H1 (cell line): ENCODE results near the gene TRIM65. TPM values are rescaled to one million over a fixed set of nuclear protein-coding genes. Genes with fewer than 3 reads are reported as not detected.

Experiments
- CTCF ChIA-PET: fragments of 300-600 bp; sonication (Branson Sonifier 250); formaldehyde crosslinking; loops from one replicate; lab custom pipeline; 2021; ENCODE audit not compliant: partially characterized antibody; lab: Charles Lee
- POLR2A ChIA-PET: fragments of 300-600 bp; sonication (Branson Sonifier 250); formaldehyde crosslinking; loops from one replicate; lab custom pipeline; 2021; ENCODE audit warnings: inconsistent platforms; ENCODE audit not compliant: partially characterized antibody; lab: Charles Lee
- DNase-seq, 2 experiments: peaks; one replicate each; pipeline versions ENCODE4 v3.0.0 to v3.0.0-alpha.2; 2010 to 2022; ENCODE audit warnings: low spot score in 2 of 2, low read depth in 1 of 2, mixed read lengths in 1 of 2
- FAIRE-seq: peaks from 2 replicates; lab custom pipeline; 2011; peaks lifted over from hg19 to GRCh38; lab: Jason Lieb, UNC
- H2AFZ ChIP-seq: 2 replicates; pipeline ENCODE4 v1.8.1; 2012; ENCODE audit warnings: low read length, inconsistent platforms
- H2AK5ac ChIP-seq: 2 replicates; pipeline ENCODE4 v1.6.1; 2013; ENCODE audit warnings: low read depth, low read length
- H2BK120ac ChIP-seq: replicated peaks from 2 replicates; pipeline ENCODE3; 2013; ENCODE audit warnings: low read depth, low read length, inconsistent platforms
- H2BK12ac ChIP-seq: 2 replicates; pipeline ENCODE4 v1.6.1; 2013; ENCODE audit warnings: low read depth, low read length
- H2BK15ac ChIP-seq: 2 replicates; pipeline ENCODE4 v1.6.1; 2013; ENCODE audit warnings: low read length
- H2BK20ac ChIP-seq: 2 replicates; pipeline ENCODE4 v1.6.1; 2013; ENCODE audit warnings: low read length
- H2BK5ac ChIP-seq: 2 replicates; pipeline ENCODE4 v1.6.1; 2013; ENCODE audit warnings: low read depth, low read length
- H3K14ac ChIP-seq: 2 replicates; pipeline ENCODE4 v1.6.1; 2013; ENCODE audit warnings: inconsistent platforms; ENCODE audit not compliant: insufficient read length
- H3K18ac ChIP-seq: 2 replicates; pipeline ENCODE4 v1.6.1; 2013; ENCODE audit warnings: low read length; ENCODE audit errors: extremely low read depth
- H3K23ac ChIP-seq: 2 replicates; pipeline ENCODE4 v1.6.1; 2013; ENCODE audit warnings: inconsistent platforms; ENCODE audit not compliant: insufficient read length
- H3K23me2 ChIP-seq: 2 replicates; pipeline ENCODE4 v1.6.1; 2013; ENCODE audit warnings: low read depth, low read length
- H3K27ac ChIP-seq: 2 replicates; pipeline ENCODE4 v1.6.1; 2011; ENCODE audit warnings: low read depth, low read length, inconsistent platforms
- H3K27me3 ChIP-seq, 4 experiments: replicated peaks in 1 of 4; 1 replicate in 1 of 4; 2 replicates in 3 of 4; pipeline versions ENCODE4 v1.6.1 to v1.8.1; 2011 to 2013; ENCODE audit warnings: low read length in 3 of 4, mild to moderate bottlenecking in 3 of 4, inconsistent platforms in 2 of 4, mixed read lengths in 2 of 4, moderate library complexity in 1 of 4; ENCODE audit not compliant: control insufficient read depth in 3 of 4, insufficient read depth in 3 of 4; ENCODE audit errors: extremely low read depth in 1 of 4
- H3K36me3 ChIP-seq, 4 experiments: 2 replicates each; pipeline versions ENCODE4 v1.6.1 to v1.8.1; 2011 to 2013; ENCODE audit warnings: mild to moderate bottlenecking in 4 of 4, low read length in 3 of 4, moderate library complexity in 2 of 4, control low read depth in 1 of 4, inconsistent platforms in 1 of 4; ENCODE audit not compliant: insufficient read depth in 4 of 4, control insufficient read depth in 2 of 4
- H3K4ac ChIP-seq: replicated peaks from 2 replicates; pipeline ENCODE3; 2013; ENCODE audit warnings: low read length, low read depth, mixed read lengths, inconsistent platforms; ENCODE audit not compliant: insufficient read length
- H3K4me1 ChIP-seq, 4 experiments: replicated peaks in 1 of 4; 1 replicate in 1 of 4; 2 replicates in 3 of 4; pipeline versions ENCODE4 v1.6.1 to v1.8.1; 2011 to 2013; ENCODE audit warnings: low read length in 3 of 4, inconsistent platforms in 2 of 4, mixed read lengths in 1 of 4; ENCODE audit not compliant: insufficient read depth in 4 of 4, control insufficient read depth in 3 of 4
- H3K4me2 ChIP-seq, 2 experiments: 2 replicates each; pipeline versions ENCODE4 v1.6.1 to v1.8.1; 2011 to 2013; ENCODE audit warnings: low read depth in 2 of 2, low read length in 2 of 2, control low read depth in 1 of 2, inconsistent platforms in 1 of 2, mild to moderate bottlenecking in 1 of 2; ENCODE audit not compliant: insufficient read depth in 1 of 2
- H3K4me3 ChIP-seq, 4 experiments: fragments of 200-600, 300-600 bp in 1 of 4; sonication (generic), shearing (Covaris generic), sonication (Bioruptor Twin) in 1 of 4; 2 replicates each; pipeline versions ENCODE4 v1.5.1 to v1.8.1; 2011 to 2016; ENCODE audit warnings: low read length in 4 of 4, low read depth in 3 of 4, control low read depth in 2 of 4, inconsistent platforms in 2 of 4, mild to moderate bottlenecking in 2 of 4, mixed read lengths in 1 of 4, moderate library complexity in 1 of 4; ENCODE audit not compliant: insufficient read depth in 2 of 4; ENCODE audit errors: extremely low read depth in 1 of 4
- H3K56ac ChIP-seq: replicated peaks from 2 replicates; pipeline ENCODE3; 2013; ENCODE audit warnings: low read depth, mild to moderate bottlenecking, mixed read lengths, low read length, inconsistent platforms; ENCODE audit not compliant: insufficient read length
- H3K79me1 ChIP-seq: 2 replicates; pipeline ENCODE4 v1.6.1; 2013; ENCODE audit warnings: low read depth, low read length, control low read depth
- H3K79me2 ChIP-seq, 2 experiments: 2 replicates each; pipeline versions ENCODE4 v1.6.1 to v1.8.1; 2012 to 2013; ENCODE audit warnings: low read length in 2 of 2, mild to moderate bottlenecking in 2 of 2, inconsistent platforms in 1 of 2; ENCODE audit not compliant: insufficient read depth in 2 of 2, control insufficient read depth in 1 of 2
- H3K9ac ChIP-seq, 4 experiments: replicated peaks in 1 of 4; 1 replicate in 1 of 4; 2 replicates in 3 of 4; pipeline versions ENCODE4 v1.6.1 to v1.8.1; 2011 to 2013; ENCODE audit warnings: low read depth in 3 of 4, low read length in 3 of 4, control low read depth in 2 of 4, mild to moderate bottlenecking in 2 of 4, moderate library complexity in 2 of 4, inconsistent platforms in 1 of 4; ENCODE audit errors: extremely low read depth in 1 of 4
- H3K9me3 ChIP-seq, 2 experiments: 2 replicates each; pipeline versions ENCODE4 v1.6.1 to v1.8.1; 2012 to 2013; ENCODE audit warnings: mild to moderate bottlenecking in 2 of 2, moderate library complexity in 2 of 2, control low read depth in 1 of 2, inconsistent platforms in 1 of 2, low read depth in 1 of 2, low read length in 1 of 2, mixed read lengths in 1 of 2; ENCODE audit not compliant: insufficient read depth in 2 of 2
- H4K20me1 ChIP-seq, 2 experiments: replicated peaks in 1 of 2; 2 replicates each; pipeline versions ENCODE3 to v1.8.1; 2011 to 2013; ENCODE audit warnings: inconsistent platforms in 2 of 2, low read length in 2 of 2, mild to moderate bottlenecking in 1 of 2; ENCODE audit not compliant: insufficient read depth in 2 of 2, control insufficient read depth in 1 of 2
- H4K5ac ChIP-seq: 2 replicates; pipeline ENCODE4 v1.6.1; 2013; ENCODE audit warnings: low read length, low read depth, mixed read lengths, inconsistent platforms; ENCODE audit not compliant: insufficient read length
- H4K8ac ChIP-seq: 2 replicates; pipeline ENCODE4 v1.8.0; 2013; ENCODE audit warnings: mild to moderate bottlenecking, moderate library complexity, low read length, inconsistent platforms; ENCODE audit not compliant: insufficient read depth; ENCODE audit errors: extremely low read depth
- H4K91ac ChIP-seq: replicated peaks from 2 replicates; pipeline ENCODE3; 2013; ENCODE audit warnings: low read length, mixed read lengths, inconsistent platforms; ENCODE audit not compliant: insufficient read length
- BACH1 ChIP-seq: IDR thresholded peaks from 2 replicates; pipeline ENCODE4 v1.6.1; 2012; ENCODE audit warnings: low read length, improper control_type of control experiment
- BCL11A ChIP-seq, 2 experiments: IDR thresholded peaks; one replicate each; pipeline ENCODE4 v1.6.1; 2011; ENCODE audit warnings: low read depth in 2 of 2, low read length in 2 of 2, mild to moderate bottlenecking in 2 of 2
- CEBPB ChIP-seq: IDR thresholded peaks from 2 replicates; pipeline ENCODE4 v1.6.1; 2012; ENCODE audit warnings: low read depth, low read length
- CHD1 ChIP-seq: IDR thresholded peaks from 2 replicates; pipeline ENCODE4 v1.6.1; 2012; ENCODE audit warnings: low read depth, low read length, improper control_type of control experiment
- CREB1 ChIP-seq: IDR thresholded peaks from 2 replicates; pipeline ENCODE4 v1.6.1; 2012; ENCODE audit warnings: inconsistent platforms
- CTBP2 ChIP-seq: IDR thresholded peaks from 2 replicates; pipeline ENCODE4 v1.7.0; 2011; ENCODE audit warnings: borderline replicate concordance, mild to moderate bottlenecking, moderate library complexity, mixed read lengths, low read length; ENCODE audit not compliant: insufficient read depth, insufficient read length
- EZH2 ChIP-seq: fragments of 200-600 bp; sonication (generic); IDR thresholded peaks from 2 replicates; pipeline ENCODE4 v1.7.1; 2012; ENCODE audit warnings: low read depth, mild to moderate bottlenecking, moderate library complexity, low read length, inconsistent platforms; ENCODE audit not compliant: severe bottlenecking
- GABPA ChIP-seq: IDR thresholded peaks from 2 replicates; pipeline ENCODE4 v1.6.1; 2011; ENCODE audit warnings: mild to moderate bottlenecking, low read length, moderate library complexity, borderline replicate concordance; ENCODE audit not compliant: insufficient read depth
- POLR2A ChIP-seq, 2 experiments: IDR thresholded peaks; 1 replicate in 1 of 2; 2 replicates in 1 of 2; pipeline ENCODE4 v1.6.1; 2011; ENCODE audit warnings: low read depth in 2 of 2, low read length in 2 of 2, mild to moderate bottlenecking in 2 of 2; ENCODE audit errors: control extremely low read depth in 1 of 2
- SAP30 ChIP-seq: fragments of 300-600 bp; sonication (generic); IDR thresholded peaks from 2 replicates; pipeline ENCODE4 v1.7.1; 2012; ENCODE audit warnings: low read length, moderate library complexity, mild to moderate bottlenecking, inconsistent platforms; ENCODE audit not compliant: insufficient read depth, insufficient replicate concordance
- SRF ChIP-seq: IDR thresholded peaks from 2 replicates; pipeline ENCODE4 v1.6.1; 2011; ENCODE audit warnings: mild to moderate bottlenecking, low read depth, low read length, moderate library complexity
- TCF12 ChIP-seq: IDR thresholded peaks from 2 replicates; pipeline ENCODE4 v1.6.1; 2011; ENCODE audit warnings: low read depth, mild to moderate bottlenecking, low read length
- YY1 ChIP-seq: IDR thresholded peaks from 2 replicates; pipeline ENCODE4 v1.6.1; 2011; ENCODE audit warnings: low read depth, mild to moderate bottlenecking, low read length
- WGBS, 2 experiments: shearing (Covaris generic) in 1 of 2; methylation state at CpG; one replicate each; pipeline versions ENCODE4 v1.1.6 to v1.1.7; 2013 to 2015; ENCODE audit warnings: low lambda C conversion rate in 2 of 2, mixed read lengths in 2 of 2, inconsistent platforms in 1 of 2, low coverage in 1 of 2, missing lambda C conversion rate in 1 of 2; ENCODE audit not compliant: insufficient replicate concordance in 2 of 2, insufficient coverage in 1 of 2, insufficient read length in 1 of 2; ENCODE audit errors: extremely low coverage in 1 of 2, missing lambda C conversion rate in 1 of 2; 5-methylcytosine and 5-hydroxymethylcytosine counted together
- polyA plus RNA-seq, 7 experiments: library from polyadenylated mRNA; depleted of rRNA in 3 of 7; stranded (reverse) in 5 of 7; unstranded in 2 of 7; fragments of >200 nt in 5 of 7; fragments of 200-250 nt in 2 of 7; gene quantifications; 1 replicate in 5 of 7; 2 replicates in 1 of 7; 4 replicates in 1 of 7; pipeline versions ENCODE4 v1.2.1 to v1.2.3, GENCODE V29; 2011 to 2013; ENCODE audit warnings: missing spikeins in 2 of 7, mixed read lengths in 2 of 7
- total RNA-seq: library from RNA; stranded (reverse); fragmentation: NEBNext Ultra II Directional; extraction: Animal tissue kit (Norgen Biotek cat#: 25700); gene quantifications from 2 replicates; pipeline ENCODE4 v1.2.1, GENCODE V29; 2021

Gene TRIM65
- total and polyA plus RNA-seq, 2 of the 8 experiments (the other 6 are each of a cell fraction or from before 2014, with no cell fraction given), result 21.2 to 48.6 TPM

- CTCF ChIA-PET, result interaction anchor here (1.0 to 51.3 kb wide), 9 partner anchors 9 to 369 kb away, joined by 3 to 885 read pairs (median 6); partner anchors contain the start of genes CDK3 and TRIM65
- peak overlapping the region in 1 of 4 experiments; percentile 31; a peak in 1 of 7 replicates for H3K9ac ChIP-seq
- TF ChIP-seq SRF (no peak), YY1 (no peak), CTBP2 (no peak), SAP30 (no peak), GABPA (no peak), CREB1 (no peak), CHD1 (no peak), BACH1 (no peak), CEBPB (no peak), POLR2A (IDR thresholded peaks at IDR 0.05; ENCODE audit: control extremely low read depth in 1 of 2, low read depth in 2 of 2, low read length in 2 of 2) (no peak; a peak in 1 of 3 replicates), BCL11A (IDR thresholded peaks at IDR 0.05; ENCODE audit: low read depth in 2 of 2, low read length in 2 of 2) (no peak), EZH2 (no peak), TCF12 (no peak)
These were observed 13.9 kb upstream of the TRIM65 start for GRCh38 chr17:75910699-75911098.

More at GRCh38 chr17:75910699-75911098, 13.9 kb upstream of the TRIM65 start:
- 63% methylated on average over 6 of the region's 6 CpGs; no CpG with 5 or more reads in 1 of the 2 experiments for WGBS, 2 experiments
- FAIRE-seq (no peak), DNase-seq (no peak)
- Histone ChIP-seq H2BK12ac (no peak overlapping the region), H2BK5ac (no peak overlapping the region), H4K20me1 (no peaks in the 10 kb centered on the region), H3K56ac (no peak overlapping the region), H3K14ac (no peak overlapping the region), H3K79me2 (no peaks in the 10 kb centered on the region), H2BK120ac (no peak overlapping the region), H2BK15ac (no peak overlapping the region), H3K36me3 (0 out of 8 replicates have a peak, but pooled peaks cover 0 to 3% (median 0%) of the 10 kb centered on the region in 4 experiments), H3K4me2 (no peak overlapping the region), H3K18ac (no peak overlapping the region), H3K9me3 (no peaks in the 10 kb centered on the region), H3K27ac (peak overlapping the region; percentile 50; the same call in 1 of the 2 replicates), H3K27me3 (no peaks in the 10 kb centered on the region), H3K23ac (no peak overlapping the region), H3K79me1 (no peaks in the 10 kb centered on the region), H4K91ac (no peak overlapping the region), H3K4me1 (no peaks in the 10 kb centered on the region; a peak in 2 of 7 replicates), H4K5ac (no peak overlapping the region), H3K4me3 (no peak overlapping the region), H2AK5ac (no peak overlapping the region), H2BK20ac (no peak overlapping the region), H4K8ac (no peak overlapping the region; the same call in 1 of the 2 replicates), H3K23me2 (no peaks in the 10 kb centered on the region), H2AFZ (peak overlapping the region; percentile 36; the same call in 1 of the 2 replicates), H3K4ac (no peak overlapping the region)
- POLR2A ChIA-PET, result interaction anchor here (0.9 to 3.0 kb wide), 10 partner anchors 9 to 169 kb away, joined by 3 to 16 read pairs (median 4); partner anchors contain the start of genes TRIM65 and UNK
